ENCODE measurements around the gene AP2B1.
"Not testable (repeated sequence)": the region's sequence is repeated elsewhere in the genome, so short reads cannot be mapped to it uniquely, and the experiment has no call there.

The AP2B1 gene

DNA sequence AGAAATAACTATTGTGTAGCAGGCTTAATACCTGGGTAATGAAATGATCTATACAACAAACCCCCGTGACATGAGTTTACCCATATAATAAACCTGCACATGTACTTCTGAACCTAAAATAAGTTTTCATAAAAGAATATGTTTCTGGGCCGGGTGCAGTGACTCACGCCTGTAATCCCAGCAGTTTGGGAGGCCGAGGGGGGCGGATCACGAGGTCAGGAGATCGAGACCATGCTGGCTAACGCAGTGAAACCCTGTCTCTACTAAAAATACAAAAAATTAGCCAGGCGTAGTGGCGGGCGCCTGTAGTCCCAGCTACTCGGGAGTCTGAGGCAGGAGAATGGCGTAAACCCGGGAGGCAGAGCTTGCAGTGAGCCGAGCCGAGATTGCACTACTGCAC is 23.9 kb upstream of the AP2B1 start:
- not testable (repeated sequence) for H3K23ac ChIP-seq (ENCODE audit: low read length); H3K27ac ChIP-seq (ENCODE audit: low read depth, low read length); H2BK15ac ChIP-seq (replicated peaks; ENCODE audit: low read depth); H2BK5ac ChIP-seq (ENCODE audit: low read length); H3K4ac ChIP-seq (ENCODE audit: low read depth, low read length); H3K4me1 ChIP-seq (ENCODE audit: control insufficient read depth, low read depth, low read length); DNase-seq; H3K9ac ChIP-seq (ENCODE audit: low read length); H3K4me3 ChIP-seq (ENCODE audit: low read length); H3K4me2 ChIP-seq (ENCODE audit: low read length); H4K8ac ChIP-seq (ENCODE audit: low read depth, low read length); H2BK120ac ChIP-seq (ENCODE audit: low read depth, low read length); H3K36me3 ChIP-seq (ENCODE audit: control insufficient read depth, insufficient read depth, low read length); H4K5ac ChIP-seq (ENCODE audit: low read length); H3K56ac ChIP-seq (ENCODE audit: low read length); H2AK5ac ChIP-seq (ENCODE audit: low read length); H3K27me3 ChIP-seq (ENCODE audit: insufficient read depth, low read length, poor library complexity); H3K79me1 ChIP-seq (ENCODE audit: low read length); H3K18ac ChIP-seq (ENCODE audit: low read length); H3K79me2 ChIP-seq (ENCODE audit: control insufficient read depth, insufficient read depth, low read length)
- no CpG with 5 or more reads among the region's 16 CpGs for WGBS (ENCODE audit: extremely low coverage, insufficient coverage, low lambda C conversion rate)

DNA sequence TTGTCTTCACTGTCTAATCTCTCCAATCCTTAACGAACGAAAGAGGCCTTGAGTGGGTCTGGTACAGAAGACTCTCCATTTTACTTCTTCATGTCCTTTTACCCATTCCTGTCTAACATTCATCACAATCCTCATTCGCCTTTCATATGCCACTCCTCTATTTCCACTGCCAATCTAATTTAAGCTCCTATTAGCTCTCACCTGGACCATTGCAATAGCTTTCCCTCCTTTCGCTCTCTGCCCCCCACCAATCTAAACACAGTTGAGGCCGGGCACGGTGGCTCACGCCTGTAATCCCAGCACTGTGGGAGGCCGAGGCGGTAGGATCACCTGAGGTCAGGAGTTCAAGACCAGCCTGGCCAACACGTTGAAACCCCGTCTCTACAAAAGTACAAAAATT is 20.2 kb upstream of the AP2B1 start:
- Histone ChIP-seq H4K8ac (ENCODE audit: low read depth, low read length) (no peak overlapping the region), H3K18ac (ENCODE audit: low read length) (no peak overlapping the region), H3K79me1 (ENCODE audit: low read length) (peaks cover 6% of the 10 kb centered on the region), H2BK5ac (ENCODE audit: low read length) (no peak overlapping the region), H3K4me2 (ENCODE audit: low read length) (no peak overlapping the region), H3K27ac (ENCODE audit: low read depth, low read length) (no peak overlapping the region), H2BK15ac (replicated peaks; ENCODE audit: low read depth) (no peak overlapping the region), H4K5ac (ENCODE audit: low read length) (peak overlapping the region; percentile 44), H3K4ac (ENCODE audit: low read depth, low read length) (peak overlapping the region; percentile 20), H3K4me1 (ENCODE audit: control insufficient read depth, low read depth, low read length) (no peaks in the 10 kb centered on the region), H3K27me3 (ENCODE audit: insufficient read depth, low read length, poor library complexity) (no peaks in the 10 kb centered on the region), H3K4me3 (ENCODE audit: low read length) (no peak overlapping the region), H2BK120ac (ENCODE audit: low read depth, low read length) (no peak overlapping the region), H3K23ac (ENCODE audit: low read length) (no peak overlapping the region), H2AK5ac (ENCODE audit: low read length) (no peak overlapping the region), H3K56ac (ENCODE audit: low read length) (peak overlapping the region; percentile 59), H3K36me3 (ENCODE audit: control insufficient read depth, insufficient read depth, low read length) (no peaks in the 10 kb centered on the region), H3K79me2 (ENCODE audit: control insufficient read depth, insufficient read depth, low read length) (peaks cover 18% of the 10 kb centered on the region), H3K9ac (ENCODE audit: low read length) (no peak overlapping the region)
- WGBS (ENCODE audit: extremely low coverage, insufficient coverage, low lambda C conversion rate), result 100% methylated on average over 1 of the region's 11 CpGs
- DNase-seq, result no peak

DNA sequence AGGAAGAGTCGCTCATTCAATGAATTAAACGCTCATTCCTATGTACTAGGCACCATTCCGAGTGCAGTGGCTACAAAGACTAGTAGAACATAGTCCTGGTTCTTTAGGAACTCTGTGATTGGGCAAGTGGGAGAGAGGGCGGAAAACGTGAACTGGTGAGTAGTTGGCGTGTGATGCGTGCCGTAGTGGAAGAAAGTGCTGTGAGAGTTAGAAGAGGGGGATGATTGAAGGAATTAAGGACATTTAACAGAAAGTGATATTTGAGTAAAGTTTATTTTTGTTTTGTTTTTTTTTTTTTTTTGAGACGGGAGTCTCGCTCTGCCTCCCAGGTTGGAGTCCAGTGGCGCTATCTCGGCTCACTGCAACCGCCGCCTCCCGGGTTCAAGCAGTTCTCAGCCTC is 18.6 kb upstream of the AP2B1 start:
- no peak overlapping the region for H2BK120ac ChIP-seq (ENCODE audit: low read depth, low read length)
- H3K56ac ChIP-seq (ENCODE audit: low read length), result peak overlapping the region; percentile 92
- H3K27me3 ChIP-seq (ENCODE audit: insufficient read depth, low read length, poor library complexity), result no peaks in the 10 kb centered on the region
- H3K18ac ChIP-seq (ENCODE audit: low read length), result no peak overlapping the region
- no peak overlapping the region for H2BK15ac ChIP-seq (replicated peaks; ENCODE audit: low read depth)
- no peak overlapping the region for H4K5ac ChIP-seq (ENCODE audit: low read length)
- no CpG with 5 or more reads among the region's 15 CpGs for WGBS (ENCODE audit: extremely low coverage, insufficient coverage, low lambda C conversion rate)
- no peaks in the 10 kb centered on the region for H3K36me3 ChIP-seq (ENCODE audit: control insufficient read depth, insufficient read depth, low read length)
- no peak overlapping the region for H2AK5ac ChIP-seq (ENCODE audit: low read length)
- peak overlapping the region; percentile 18 for H3K4me2 ChIP-seq (ENCODE audit: low read length)
- no peak overlapping the region for H4K8ac ChIP-seq (ENCODE audit: low read depth, low read length)
- no peak overlapping the region for H3K4ac ChIP-seq (ENCODE audit: low read depth, low read length)
- no peak overlapping the region for H3K27ac ChIP-seq (ENCODE audit: low read depth, low read length)
- H3K4me1 ChIP-seq (ENCODE audit: control insufficient read depth, low read depth, low read length), result no peaks in the 10 kb centered on the region
- H3K4me3 ChIP-seq (ENCODE audit: low read length), result peak overlapping the region; percentile 57
- peaks cover 18% of the 10 kb centered on the region for H3K79me2 ChIP-seq (ENCODE audit: control insufficient read depth, insufficient read depth, low read length)
- DNase-seq, result peak; percentile 48
- no peak overlapping the region for H3K23ac ChIP-seq (ENCODE audit: low read length)
- no peak overlapping the region for H2BK5ac ChIP-seq (ENCODE audit: low read length)
- H3K79me1 ChIP-seq (ENCODE audit: low read length), result peaks cover 6% of the 10 kb centered on the region
- H3K9ac ChIP-seq (ENCODE audit: low read length), result peak overlapping the region; percentile 64

DNA sequence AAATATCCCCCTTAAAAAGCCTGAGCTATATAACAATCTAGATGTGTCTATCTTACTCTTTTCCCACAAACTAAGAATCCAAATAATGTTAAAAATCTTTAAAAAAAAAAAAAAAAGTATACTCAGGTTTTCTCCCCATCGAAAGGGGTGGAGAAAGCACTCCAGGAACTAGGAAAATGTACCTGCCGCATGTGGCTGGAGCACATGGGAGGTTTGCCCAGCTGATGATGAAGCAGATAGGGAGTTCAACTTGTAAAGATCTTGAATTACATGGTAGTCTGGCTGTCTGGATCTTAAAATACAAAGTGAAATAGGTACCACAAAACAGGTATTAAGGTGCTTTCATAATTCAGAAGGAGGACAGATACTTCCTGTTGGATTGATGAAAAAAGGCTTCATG is 17.7 kb upstream of the AP2B1 start:
- H3K18ac ChIP-seq (ENCODE audit: low read length), result no peak overlapping the region
- no peak overlapping the region for H3K9ac ChIP-seq (ENCODE audit: low read length)
- H3K23ac ChIP-seq (ENCODE audit: low read length), result no peak overlapping the region
- no peak overlapping the region for H2BK120ac ChIP-seq (ENCODE audit: low read depth, low read length)
- H3K56ac ChIP-seq (ENCODE audit: low read length), result no peak overlapping the region
- H3K36me3 ChIP-seq (ENCODE audit: control insufficient read depth, insufficient read depth, low read length), result no peaks in the 10 kb centered on the region
- H2BK5ac ChIP-seq (ENCODE audit: low read length), result no peak overlapping the region
- no peak overlapping the region for H3K4me3 ChIP-seq (ENCODE audit: low read length)
- peak overlapping the region; percentile 18 for H3K4me2 ChIP-seq (ENCODE audit: low read length)
- no peak overlapping the region for H4K8ac ChIP-seq (ENCODE audit: low read depth, low read length)
- H3K27ac ChIP-seq (ENCODE audit: low read depth, low read length), result no peak overlapping the region
- H4K5ac ChIP-seq (ENCODE audit: low read length), result no peak overlapping the region
- DNase-seq, result no peak
- no peak overlapping the region for H2AK5ac ChIP-seq (ENCODE audit: low read length)
- H3K4me1 ChIP-seq (ENCODE audit: control insufficient read depth, low read depth, low read length), result no peaks in the 10 kb centered on the region
- peaks cover 6% of the 10 kb centered on the region for H3K79me1 ChIP-seq (ENCODE audit: low read length)
- H2BK15ac ChIP-seq (replicated peaks; ENCODE audit: low read depth), result no peak overlapping the region
- no CpG with 5 or more reads among the region's 2 CpGs for WGBS (ENCODE audit: extremely low coverage, insufficient coverage, low lambda C conversion rate)
- no peak overlapping the region for H3K4ac ChIP-seq (ENCODE audit: low read depth, low read length)
- H3K27me3 ChIP-seq (ENCODE audit: insufficient read depth, low read length, poor library complexity), result no peaks in the 10 kb centered on the region
- peaks cover 18% of the 10 kb centered on the region for H3K79me2 ChIP-seq (ENCODE audit: control insufficient read depth, insufficient read depth, low read length)

DNA sequence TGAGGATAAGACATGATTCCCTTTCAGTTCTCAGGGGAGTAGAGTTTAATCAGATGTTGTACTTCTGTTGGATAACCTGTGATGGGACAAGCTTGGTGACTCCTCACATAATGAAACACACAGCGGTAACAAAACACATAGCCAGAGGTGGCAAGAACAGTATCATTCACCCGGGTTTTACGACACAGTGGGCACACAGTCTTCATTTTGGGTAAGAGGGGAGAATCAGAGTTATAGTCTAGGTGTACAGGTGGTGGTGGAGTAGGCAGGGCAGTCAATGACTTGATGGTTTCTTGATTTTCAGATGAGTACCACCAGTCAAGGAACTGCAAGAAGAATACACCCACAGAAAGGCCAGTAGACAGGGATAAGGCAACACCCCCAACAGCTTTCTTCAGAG is 11.4 kb upstream of the AP2B1 start:
- Histone ChIP-seq H3K27me3 (ENCODE audit: insufficient read depth, low read length, poor library complexity) (no peaks in the 10 kb centered on the region), H3K4ac (ENCODE audit: low read depth, low read length) (no peak overlapping the region), H4K5ac (ENCODE audit: low read length) (no peak overlapping the region), H2AK5ac (ENCODE audit: low read length) (no peak overlapping the region), H3K79me1 (ENCODE audit: low read length) (peaks cover 2% of the 10 kb centered on the region), H3K36me3 (ENCODE audit: control insufficient read depth, insufficient read depth, low read length) (no peaks in the 10 kb centered on the region), H3K18ac (ENCODE audit: low read length) (no peak overlapping the region), H2BK120ac (ENCODE audit: low read depth, low read length) (no peak overlapping the region), H2BK15ac (replicated peaks; ENCODE audit: low read depth) (no peak overlapping the region), H3K27ac (ENCODE audit: low read depth, low read length) (no peak overlapping the region), H3K4me2 (ENCODE audit: low read length) (no peak overlapping the region), H3K56ac (ENCODE audit: low read length) (no peak overlapping the region), H3K79me2 (ENCODE audit: control insufficient read depth, insufficient read depth, low read length) (no peaks in the 10 kb centered on the region), H3K4me1 (ENCODE audit: control insufficient read depth, low read depth, low read length) (peaks cover 3% of the 10 kb centered on the region), H2BK5ac (ENCODE audit: low read length) (no peak overlapping the region), H3K23ac (ENCODE audit: low read length) (no peak overlapping the region), H4K8ac (ENCODE audit: low read depth, low read length) (no peak overlapping the region), H3K9ac (ENCODE audit: low read length) (no peak overlapping the region), H3K4me3 (ENCODE audit: low read length) (no peak overlapping the region)
- no CpG with 5 or more reads among the region's 3 CpGs for WGBS (ENCODE audit: extremely low coverage, insufficient coverage, low lambda C conversion rate)
- DNase-seq, result no peak

DNA sequence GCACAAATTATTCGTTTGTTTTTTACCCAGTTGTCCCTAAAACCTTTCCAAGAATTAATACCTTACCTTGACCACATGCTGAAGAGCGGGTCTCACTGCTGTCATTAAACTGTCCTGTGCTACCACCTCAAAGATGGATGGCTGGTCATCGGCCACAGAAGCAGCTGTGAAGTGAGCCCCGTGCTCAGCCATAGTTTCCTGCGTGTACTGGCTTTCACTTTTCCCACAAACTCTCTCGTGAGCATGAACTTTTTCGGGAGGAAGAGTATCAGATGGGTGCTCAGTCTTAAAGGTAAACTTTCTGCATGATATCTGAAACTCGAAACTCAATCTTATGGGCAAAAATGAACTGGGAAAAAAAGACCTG is 9.3 kb upstream of the AP2B1 start:
- no peaks in the 10 kb centered on the region for H3K36me3 ChIP-seq (ENCODE audit: control insufficient read depth, insufficient read depth, low read length)
- no peak overlapping the region for H2AK5ac ChIP-seq (ENCODE audit: low read length)
- no peak overlapping the region for H2BK120ac ChIP-seq (ENCODE audit: low read depth, low read length)
- peak overlapping the region; percentile 89 for H3K56ac ChIP-seq (ENCODE audit: low read length)
- peak overlapping the region; percentile 78 for H3K4me2 ChIP-seq (ENCODE audit: low read length)
- H3K23ac ChIP-seq (ENCODE audit: low read length), result no peak overlapping the region
- peak overlapping the region; percentile 57 for H3K4ac ChIP-seq (ENCODE audit: low read depth, low read length)
- H3K4me1 ChIP-seq (ENCODE audit: control insufficient read depth, low read depth, low read length), result peaks cover 3% of the 10 kb centered on the region
- DNase-seq, result no peak
- no peak overlapping the region for H2BK5ac ChIP-seq (ENCODE audit: low read length)
- no peak overlapping the region for H4K8ac ChIP-seq (ENCODE audit: low read depth, low read length)
- H2BK15ac ChIP-seq (replicated peaks; ENCODE audit: low read depth), result no peak overlapping the region
- H3K27ac ChIP-seq (ENCODE audit: low read depth, low read length), result no peak overlapping the region
- H3K79me1 ChIP-seq (ENCODE audit: low read length), result peaks cover 2% of the 10 kb centered on the region
- no peaks in the 10 kb centered on the region for H3K27me3 ChIP-seq (ENCODE audit: insufficient read depth, low read length, poor library complexity)
- no CpG with 5 or more reads among the region's 8 CpGs for WGBS (ENCODE audit: extremely low coverage, insufficient coverage, low lambda C conversion rate)
- no peaks in the 10 kb centered on the region for H3K79me2 ChIP-seq (ENCODE audit: control insufficient read depth, insufficient read depth, low read length)
- H3K18ac ChIP-seq (ENCODE audit: low read length), result no peak overlapping the region
- peak overlapping the region; percentile 78 for H3K9ac ChIP-seq (ENCODE audit: low read length)
- H3K4me3 ChIP-seq (ENCODE audit: low read length), result peak overlapping the region; percentile 57
- H4K5ac ChIP-seq (ENCODE audit: low read length), result peak overlapping the region; percentile 10

Data from mesendoderm (in vitro differentiated cells).